GM12875 (cell line): ENCODE data around the gene ZNF219.

Experiments used
- H3K4me3 ChIP-seq: one replicate; pipeline ENCODE4 v1.5.1; 2011; ENCODE audit warnings: low read depth, low read length, control low read depth
- CTCF ChIP-seq: IDR thresholded peaks from 2 replicates; pipeline ENCODE4 v1.5.1; 2011; ENCODE audit warnings: low read depth, mild to moderate bottlenecking, control low read depth, inconsistent platforms, low read length, moderate library complexity, borderline replicate concordance; ENCODE audit not compliant: insufficient read depth

ZNF219 gene

DNA sequence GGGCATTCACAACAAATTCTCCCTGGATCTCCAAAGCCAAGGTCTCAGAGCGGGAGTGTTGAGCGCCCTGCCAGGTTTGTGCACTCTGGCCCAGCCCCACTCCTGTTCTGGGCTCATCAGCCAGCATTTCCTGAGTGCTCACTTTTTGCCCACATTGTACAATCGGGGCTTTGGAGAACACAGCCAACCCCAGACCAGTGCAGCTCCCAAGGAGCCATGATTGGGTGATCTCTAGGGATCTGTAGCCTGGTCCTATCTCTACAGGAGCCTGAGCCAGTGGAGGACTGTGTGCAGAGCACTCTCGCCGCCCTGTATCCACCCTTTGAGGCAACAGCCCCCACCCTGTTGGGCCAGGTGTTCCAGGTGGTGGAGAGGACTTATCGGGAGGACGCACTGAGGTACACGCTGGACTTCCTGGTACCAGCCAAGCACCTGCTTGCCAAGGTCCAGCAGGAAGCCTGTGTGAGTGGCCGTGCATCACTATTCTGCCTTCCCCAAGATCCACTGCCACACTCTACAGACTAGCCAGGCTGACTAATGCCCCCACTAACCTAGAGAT, 25.6 kb downstream of the ZNF219 start:
- TF ChIP-seq CTCF = no peak
- no peak overlapping the region for H3K4me3 ChIP-seq

DNA sequence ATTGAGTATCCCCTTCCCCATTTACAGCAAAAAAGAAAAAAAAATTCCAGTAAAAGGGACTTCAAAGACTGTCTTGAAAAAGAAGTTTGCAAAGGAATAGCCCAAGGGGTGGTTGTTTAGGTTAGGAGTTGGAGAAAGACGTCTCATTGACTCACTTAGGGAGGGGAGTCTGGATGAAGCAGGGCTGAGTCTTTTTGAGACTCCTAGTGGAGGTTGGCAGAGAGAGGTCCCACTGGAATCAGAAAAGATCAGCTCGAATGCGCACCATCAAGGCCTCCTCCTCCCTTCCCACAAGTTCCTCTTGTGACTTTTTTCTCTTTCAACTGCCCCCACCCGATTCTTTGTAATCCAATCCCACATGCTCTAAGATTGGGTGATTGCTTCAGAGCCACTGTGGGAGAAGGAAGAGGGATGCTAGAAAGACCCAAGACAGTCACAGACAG, 26.4 kb downstream of the ZNF219 start:
- TF ChIP-seq CTCF = no peak
- no peak overlapping the region for H3K4me3 ChIP-seq

GRCh38 chr14:21071225-21072030, 27.0 kb downstream of the ZNF219 start:
- H3K4me3 ChIP-seq = no peak overlapping the region
- no peak for TF ChIP-seq CTCF

DNA sequence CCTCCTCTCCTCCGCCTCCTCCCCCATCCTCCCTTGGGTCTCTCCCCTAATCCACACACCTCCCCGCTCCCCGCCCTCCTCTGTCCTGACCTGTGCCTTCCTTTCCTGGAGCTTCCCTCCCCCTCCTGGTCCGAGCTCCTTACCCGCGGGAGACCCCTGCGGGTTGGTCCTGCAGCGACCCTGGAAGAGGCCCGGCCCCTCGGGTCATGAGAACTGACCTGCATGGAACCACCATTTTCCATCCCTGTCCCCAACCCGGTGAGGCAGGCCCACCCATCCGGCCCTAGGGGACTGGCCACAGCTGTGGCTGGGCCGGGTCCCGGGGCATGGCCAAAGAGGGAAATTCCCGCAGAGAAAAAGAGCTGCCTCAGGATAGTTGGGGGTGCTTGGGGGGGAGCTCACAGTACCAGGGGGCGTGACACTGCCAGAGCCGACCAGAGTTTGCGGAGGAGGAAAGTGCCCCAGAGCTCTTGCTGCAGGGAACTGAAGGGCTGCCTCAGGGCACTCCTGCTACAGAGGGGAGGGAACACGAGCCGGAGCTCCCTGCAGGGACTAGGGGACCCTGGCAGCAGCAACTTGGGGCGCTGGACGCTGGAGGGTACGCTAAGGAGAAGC, 27.7 kb downstream of the ZNF219 start:
- peak overlapping the region; percentile 27 for H3K4me3 ChIP-seq

GRCh38 chr14:21070083-21070609, 28.3 kb downstream of the ZNF219 start, which contains the start of gene ARHGEF40:
TSS of gene ARHGEF40 (plus strand) at chr14:21070304. CDS start at chr14:21070397, 93 bp downstream.
- H3K4me3 ChIP-seq = peak within 1 kb of the TSS; percentile 27
- TF ChIP-seq CTCF = no peak

More for the DNA sequence above, 27.7 kb downstream of the ZNF219 start:
- no peak for TF ChIP-seq CTCF

DNA sequence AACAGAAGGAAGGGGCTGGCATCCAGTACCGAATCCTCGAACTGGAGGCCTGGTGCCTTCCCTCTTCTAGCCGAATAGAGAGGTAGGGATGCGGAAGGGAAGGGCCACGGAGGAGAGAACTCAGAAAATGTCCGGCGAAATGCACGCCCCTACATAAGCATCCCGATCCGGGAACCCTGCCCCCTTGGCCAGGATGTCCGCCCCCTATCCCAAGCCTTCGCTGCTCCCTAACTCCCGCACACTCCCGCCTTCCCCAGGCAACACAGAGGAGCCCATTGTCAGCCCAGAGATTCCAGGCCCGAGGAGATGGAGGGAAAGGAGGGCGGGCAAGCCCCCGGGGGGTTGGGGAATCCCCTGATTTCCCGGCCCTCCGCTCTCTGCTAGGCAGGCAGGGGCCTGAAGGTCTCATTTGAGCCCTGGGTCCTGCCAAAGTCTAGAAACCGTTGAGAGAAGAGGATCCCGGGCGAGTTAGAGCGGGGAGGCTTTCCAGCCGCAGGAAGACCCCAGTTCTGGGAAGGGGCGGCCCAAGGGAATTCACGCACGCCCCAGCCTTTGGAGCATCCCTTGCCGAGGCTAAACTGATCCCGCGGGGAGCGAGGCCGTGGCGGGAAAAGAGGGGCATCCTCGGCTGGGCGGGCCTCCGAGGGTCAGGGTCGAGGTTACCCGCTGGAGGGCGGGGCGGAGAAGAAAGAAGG, 28.9 kb downstream of the ZNF219 start:
- H3K4me3 ChIP-seq = no peak overlapping the region
- TF ChIP-seq CTCF = no peak
